Progenitor cell of endocrine pancreas (in vitro differentiated cells): ENCODE results near the gene TBX18. TPM values are rescaled to one million over a fixed set of nuclear protein-coding genes. Genes with fewer than 3 reads are reported as not detected.

Experiments used
- DNase-seq: peaks from one replicate; pipeline ENCODE4 v3.0.0; 2021; ENCODE audit warnings: low spot score; ENCODE audit not compliant: unreplicated experiment
- H3K27ac Mint-ChIP-seq: 2 replicates; pipeline ENCODE4 v1.8.0; 2021; ENCODE audit warnings: mild to moderate bottlenecking, moderate library complexity, mixed read lengths
- H3K27me3 Mint-ChIP-seq: 2 replicates; pipeline ENCODE4 v1.8.0; 2021; ENCODE audit warnings: mixed read lengths
- H3K36me3 Mint-ChIP-seq: 2 replicates; pipeline ENCODE4 v1.8.0; 2022; ENCODE audit warnings: mixed read lengths; ENCODE audit not compliant: insufficient read depth
- H3K4me1 Mint-ChIP-seq: 2 replicates; pipeline ENCODE4 v1.8.0; 2021; ENCODE audit warnings: low read depth, mixed read lengths
- H3K4me3 Mint-ChIP-seq: 2 replicates; pipeline ENCODE4 v1.8.0; 2021; ENCODE audit warnings: low read depth, mild to moderate bottlenecking, moderate library complexity, mixed read lengths
- H3K9me3 Mint-ChIP-seq: 2 replicates; pipeline ENCODE4 v1.8.0; 2021; ENCODE audit warnings: low read depth, mixed read lengths
- CTCF ChIP-seq: fragments of 200-600 bp; sonication (generic); IDR thresholded peaks from one replicate; pipeline ENCODE4 v1.5.0; 2021; ENCODE audit warnings: antibody characterized with exemption, mild to moderate bottlenecking; ENCODE audit not compliant: unreplicated experiment
- total RNA-seq: library from RNA; stranded (reverse); gene quantifications from 2 replicates; pipeline ENCODE4 v1.2.1, GENCODE V29; 2021

The TBX18 gene
- total RNA-seq, 1 donor from 2014 or later: 1.3 TPM

- DNase-seq: no peak
- no peak overlapping the region for H3K4me3 Mint-ChIP-seq
- no peak overlapping the region for H3K27ac Mint-ChIP-seq
- H3K27me3 Mint-ChIP-seq: peaks cover 70% of the 10 kb centered on the region
- H3K4me1 Mint-ChIP-seq: no peaks in the 10 kb centered on the region
- H3K36me3 Mint-ChIP-seq: no peaks in the 10 kb centered on the region
- TF ChIP-seq CTCF: no peak
- H3K9me3 Mint-ChIP-seq: no peaks in the 10 kb centered on the region
Observed at GRCh38 chr6:84756877-84757276, 7.5 kb downstream of the TBX18 start.

GRCh38 chr6:84756466-84756865 is 7.9 kb downstream of the TBX18 start:
- no peaks in the 10 kb centered on the region for H3K36me3 Mint-ChIP-seq
- H3K9me3 Mint-ChIP-seq: no peaks in the 10 kb centered on the region
- no peaks in the 10 kb centered on the region for H3K4me1 Mint-ChIP-seq
- no peak for DNase-seq
- no peak overlapping the region for H3K27ac Mint-ChIP-seq
- no peak overlapping the region for H3K4me3 Mint-ChIP-seq
- TF ChIP-seq CTCF: no peak
- H3K27me3 Mint-ChIP-seq: peaks cover 70% of the 10 kb centered on the region

GRCh38 chr6:84753173-84753572 is 11.2 kb downstream of the TBX18 start:
- no peak overlapping the region for H3K27ac Mint-ChIP-seq
- no peaks in the 10 kb centered on the region for H3K4me1 Mint-ChIP-seq
- DNase-seq: no peak
- no peaks in the 10 kb centered on the region for H3K9me3 Mint-ChIP-seq
- peaks cover 46% of the 10 kb centered on the region for H3K27me3 Mint-ChIP-seq
- TF ChIP-seq CTCF: no peak
- H3K36me3 Mint-ChIP-seq: no peaks in the 10 kb centered on the region
- no peak overlapping the region for H3K4me3 Mint-ChIP-seq

- Mint-ChIP-seq H3K9me3 (no peaks in the 10 kb centered on the region), H3K27me3 (peaks cover 45% of the 10 kb centered on the region), H3K4me1 (no peaks in the 10 kb centered on the region), H3K36me3 (no peaks in the 10 kb centered on the region), H3K4me3 (no peak overlapping the region), H3K27ac (no peak overlapping the region)
- peak; percentile 6 for TF ChIP-seq CTCF
- DNase-seq: no peak
Observed at GRCh38 chr6:84752118-84752850, 12.1 kb downstream of the TBX18 start.

GRCh38 chr6:84749181-84749580 is 15.2 kb downstream of the TBX18 start:
- H3K27me3 Mint-ChIP-seq: peaks cover 28% of the 10 kb centered on the region
- H3K4me3 Mint-ChIP-seq: no peak overlapping the region
- DNase-seq: no peak
- no peak for TF ChIP-seq CTCF
- H3K4me1 Mint-ChIP-seq: no peaks in the 10 kb centered on the region
- no peaks in the 10 kb centered on the region for H3K9me3 Mint-ChIP-seq
- H3K36me3 Mint-ChIP-seq: no peaks in the 10 kb centered on the region
- no peak overlapping the region for H3K27ac Mint-ChIP-seq
